ENCODE results near the gene STRIT1.

The STRIT1 gene

GRCh38 chr3:155262295-155262694 lies 31.2 kb downstream of the STRIT1 start:
- Mint-ChIP-seq H3K9me3 (peaks cover 3% of the 10 kb centered on the region), H3K4me1 (no peaks in the 10 kb centered on the region), H3K4me3 (no peak overlapping the region), H3K27ac (no peak overlapping the region), H3K36me3 (no peaks in the 10 kb centered on the region)
- ATAC-seq, result no peak
- DNase-seq (ENCODE audit: low spot score in 2 of 2), result no peak

GRCh38 chr3:155254445-155254844 lies 39.0 kb downstream of the STRIT1 start:
- no peak for DNase-seq (ENCODE audit: low spot score in 2 of 2)
- Mint-ChIP-seq H3K36me3 (no peaks in the 10 kb centered on the region), H3K27ac (no peak overlapping the region), H3K4me3 (no peak overlapping the region), H3K9me3 (peaks cover 6% of the 10 kb centered on the region), H3K4me1 (no peaks in the 10 kb centered on the region)
- ATAC-seq, result no peak

- H3K4me1 Mint-ChIP-seq, result no peaks in the 10 kb centered on the region
- ATAC-seq (no peak), DNase-seq (ENCODE audit: low spot score in 2 of 2) (no peak)
- H3K9me3 Mint-ChIP-seq, result peaks cover 5% of the 10 kb centered on the region
- no peak overlapping the region for H3K27ac Mint-ChIP-seq
- no peaks in the 10 kb centered on the region for H3K36me3 Mint-ChIP-seq
- no peak overlapping the region for H3K4me3 Mint-ChIP-seq
These were observed 40.9 kb downstream of the STRIT1 start for GRCh38 chr3:155252535-155252934.

- no peak overlapping the region for H3K4me3 Mint-ChIP-seq
- peaks cover 4% of the 10 kb centered on the region for H3K9me3 Mint-ChIP-seq
- H3K4me1 Mint-ChIP-seq, result no peaks in the 10 kb centered on the region
- H3K36me3 Mint-ChIP-seq, result no peaks in the 10 kb centered on the region
- DNase-seq (ENCODE audit: low spot score in 2 of 2), result no peak
- no peak overlapping the region for H3K27ac Mint-ChIP-seq
- ATAC-seq, result no peak
These were observed 41.5 kb downstream of the STRIT1 start for GRCh38 chr3:155252021-155252420.

GRCh38 chr3:155248531-155249187 lies 44.8 kb downstream of the STRIT1 start:
- ATAC-seq (no peak), DNase-seq (ENCODE audit: low spot score in 2 of 2) (no peak)
- Mint-ChIP-seq H3K4me1 (no peaks in the 10 kb centered on the region), H3K4me3 (no peak overlapping the region), H3K9me3 (peaks cover 2% of the 10 kb centered on the region), H3K36me3 (no peaks in the 10 kb centered on the region), H3K27ac (no peak overlapping the region)

GRCh38 chr3:155244699-155245098 lies 48.8 kb downstream of the STRIT1 start:
- ATAC-seq (no peak), DNase-seq (ENCODE audit: low spot score in 2 of 2) (no peak)
- Mint-ChIP-seq H3K4me3 (no peak overlapping the region), H3K27ac (no peak overlapping the region), H3K4me1 (no peaks in the 10 kb centered on the region), H3K9me3 (peaks cover 6% of the 10 kb centered on the region), H3K36me3 (no peaks in the 10 kb centered on the region)

- no peaks in the 10 kb centered on the region for H3K4me1 Mint-ChIP-seq
- no peak for DNase-seq (ENCODE audit: low spot score in 2 of 2)
- H3K36me3 Mint-ChIP-seq, result no peaks in the 10 kb centered on the region
- ATAC-seq, result no peak
- H3K9me3 Mint-ChIP-seq, result peaks cover 4% of the 10 kb centered on the region
- no peak overlapping the region for H3K27ac Mint-ChIP-seq
- no peak overlapping the region for H3K4me3 Mint-ChIP-seq
These were observed 49.3 kb downstream of the STRIT1 start for GRCh38 chr3:155244216-155244615.

GRCh38 chr3:155243512-155243921 lies 50.0 kb downstream of the STRIT1 start:
- DNase-seq (ENCODE audit: low spot score in 2 of 2) (no peak), ATAC-seq (no peak)
- Mint-ChIP-seq H3K27ac (no peak overlapping the region), H3K9me3 (peaks cover 7% of the 10 kb centered on the region), H3K36me3 (no peaks in the 10 kb centered on the region), H3K4me1 (no peaks in the 10 kb centered on the region), H3K4me3 (no peak overlapping the region)

GRCh38 chr3:155242342-155242741 lies 51.1 kb downstream of the STRIT1 start:
- no peaks in the 10 kb centered on the region for H3K36me3 Mint-ChIP-seq
- H3K9me3 Mint-ChIP-seq, result peaks cover 7% of the 10 kb centered on the region
- no peak overlapping the region for H3K4me3 Mint-ChIP-seq
- H3K4me1 Mint-ChIP-seq, result no peaks in the 10 kb centered on the region
- H3K27ac Mint-ChIP-seq, result no peak overlapping the region
- ATAC-seq (no peak), DNase-seq (ENCODE audit: low spot score in 2 of 2) (no peak)

GRCh38 chr3:155241579-155241978 lies 51.9 kb downstream of the STRIT1 start:
- Mint-ChIP-seq H3K27ac (no peak overlapping the region), H3K4me1 (no peaks in the 10 kb centered on the region), H3K9me3 (peaks cover 7% of the 10 kb centered on the region), H3K4me3 (no peak overlapping the region), H3K36me3 (no peaks in the 10 kb centered on the region)
- ATAC-seq, result no peak
- DNase-seq (ENCODE audit: low spot score in 2 of 2), result no peak
